Prostate gland (tissue), 1 donor: Measurements from ENCODE around the gene TSHZ2.

ENCODE experiments used
- POLR2A ChIP-seq: fragments of 450-650 bp; IDR thresholded peaks from one replicate; pipeline ENCODE4 v1.6.1; 2016; ENCODE audit warnings: antibody characterized with exemption, mild to moderate bottlenecking
- POLR2AphosphoS5 ChIP-seq: sonication (generic); formaldehyde crosslinking; IDR thresholded peaks from one replicate; pipeline ENCODE4 v1.6.1; 2017; ENCODE audit warnings: antibody characterized with exemption

DNA sequence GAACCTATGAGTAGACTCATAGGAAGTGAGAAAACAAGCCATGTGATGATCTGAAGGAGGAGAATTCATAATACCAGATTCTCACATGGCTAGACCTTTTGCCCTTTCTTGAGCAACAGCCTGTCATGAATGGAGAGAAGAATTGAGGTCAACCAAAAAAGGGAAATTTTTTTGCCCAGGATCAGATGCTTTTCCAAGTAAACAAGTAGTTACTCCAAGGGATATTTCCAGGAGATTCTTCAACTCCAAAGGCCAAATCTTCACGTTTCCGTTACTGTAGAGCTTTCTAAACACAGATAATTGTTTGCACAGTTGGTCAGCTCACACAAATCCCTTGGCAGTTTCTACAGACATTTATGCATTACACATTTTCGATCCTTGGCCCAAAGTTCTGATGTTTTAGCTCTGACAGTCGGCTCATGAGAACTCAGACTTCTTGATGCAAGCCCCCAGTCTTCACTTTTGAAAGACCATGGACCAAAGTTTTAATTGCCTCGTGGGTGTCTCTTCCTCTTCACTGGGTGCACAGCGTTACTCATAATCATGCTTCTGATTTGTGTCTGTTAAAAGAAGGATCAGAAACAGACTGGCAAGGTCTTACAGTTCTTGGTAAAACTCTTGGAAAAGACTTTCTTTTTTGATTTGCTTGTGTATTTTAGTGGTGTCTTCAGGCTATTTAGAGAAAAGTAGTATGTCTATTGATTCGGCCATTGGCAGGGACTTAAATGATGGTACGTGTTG, 115.0 kb downstream of the TSHZ2 start:
- TF ChIP-seq POLR2AphosphoS5 (no peak), POLR2A (no peak)
